Activated CD8-positive, alpha-beta memory T cell treated with anti-CD3 and anti-CD28 coated beads for 24 hours (primary cell): ENCODE results near the gene STAM.
"Not testable (repeated sequence)": the region's sequence is repeated elsewhere in the genome, so short reads cannot be mapped to it uniquely, and the experiment has no call there.

ENCODE experiments used
- DNase-seq: peaks from one replicate; pipeline ENCODE4 v3.0.0-alpha.2; 2020

Gene STAM

DNA sequence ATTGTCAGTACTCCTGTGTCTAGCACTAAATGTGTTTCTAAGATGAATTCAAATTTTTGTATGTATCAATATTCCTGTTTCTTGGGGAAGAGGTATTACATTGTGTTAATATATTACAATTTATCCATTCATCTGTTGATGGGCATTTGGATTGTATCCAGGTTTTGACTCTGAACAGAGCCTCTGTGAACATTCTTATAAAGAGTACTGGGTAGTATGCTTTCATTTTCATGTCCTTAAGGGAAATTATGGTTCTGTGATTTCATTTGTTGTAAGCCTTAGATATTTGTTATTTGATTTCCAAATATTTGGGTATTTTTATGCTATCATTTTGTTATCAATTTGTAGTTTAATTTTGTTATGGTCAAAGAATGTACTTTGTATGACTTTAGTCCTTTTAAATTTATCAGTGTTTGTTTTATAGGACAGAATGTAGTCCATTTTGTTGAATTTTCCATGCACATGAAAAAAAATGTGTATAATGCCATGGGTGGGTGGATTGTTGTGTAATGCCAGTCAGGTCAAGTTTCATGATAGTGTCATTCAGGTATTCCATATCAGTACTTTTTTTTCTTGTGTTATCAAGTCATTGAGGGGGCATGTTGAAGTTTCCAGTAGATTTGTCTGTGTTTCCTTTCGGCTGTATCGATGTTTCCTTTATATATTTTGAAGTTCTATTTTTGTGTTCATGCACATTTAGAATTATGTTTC is 38.4 kb downstream of the STAM start:
- no peak for DNase-seq

DNA sequence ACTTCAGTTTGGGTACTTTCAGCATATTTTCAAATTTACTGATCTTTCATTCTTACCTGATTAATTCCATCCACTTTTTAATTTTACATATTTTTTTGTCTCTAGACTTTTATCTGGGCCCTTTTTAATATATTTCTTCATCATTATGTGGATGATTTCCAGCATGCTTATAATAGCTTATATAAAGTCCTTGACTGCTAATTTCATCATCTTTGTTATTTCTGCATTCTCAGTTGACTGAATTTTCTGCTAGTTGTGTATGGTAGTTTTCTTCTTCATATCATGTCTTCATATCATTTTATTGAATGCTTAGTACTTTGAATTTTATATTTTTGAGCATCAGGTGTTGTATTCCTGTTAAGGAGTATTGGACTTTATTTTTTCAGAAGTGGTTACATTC is 39.6 kb downstream of the STAM start:
- DNase-seq, result no peak

DNA sequence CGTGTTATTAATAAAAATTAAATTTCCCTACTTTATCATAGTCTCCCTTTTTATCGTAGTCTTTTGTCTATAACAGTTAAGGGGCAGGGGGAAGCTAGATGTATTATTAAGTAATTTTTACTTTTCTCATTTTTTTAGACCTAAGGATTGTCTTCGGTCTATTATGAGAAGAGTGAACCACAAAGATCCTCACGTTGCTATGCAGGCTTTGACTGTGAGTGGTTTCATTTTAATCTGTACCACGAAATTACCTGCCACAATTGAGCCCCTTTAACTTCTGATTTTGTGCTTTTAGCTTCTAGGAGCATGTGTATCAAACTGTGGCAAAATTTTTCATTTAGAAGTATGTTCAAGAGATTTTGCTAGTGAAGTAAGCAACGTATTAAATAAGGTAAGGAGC is 40.6 kb downstream of the STAM start:
- DNase-seq, result no peak

DNA sequence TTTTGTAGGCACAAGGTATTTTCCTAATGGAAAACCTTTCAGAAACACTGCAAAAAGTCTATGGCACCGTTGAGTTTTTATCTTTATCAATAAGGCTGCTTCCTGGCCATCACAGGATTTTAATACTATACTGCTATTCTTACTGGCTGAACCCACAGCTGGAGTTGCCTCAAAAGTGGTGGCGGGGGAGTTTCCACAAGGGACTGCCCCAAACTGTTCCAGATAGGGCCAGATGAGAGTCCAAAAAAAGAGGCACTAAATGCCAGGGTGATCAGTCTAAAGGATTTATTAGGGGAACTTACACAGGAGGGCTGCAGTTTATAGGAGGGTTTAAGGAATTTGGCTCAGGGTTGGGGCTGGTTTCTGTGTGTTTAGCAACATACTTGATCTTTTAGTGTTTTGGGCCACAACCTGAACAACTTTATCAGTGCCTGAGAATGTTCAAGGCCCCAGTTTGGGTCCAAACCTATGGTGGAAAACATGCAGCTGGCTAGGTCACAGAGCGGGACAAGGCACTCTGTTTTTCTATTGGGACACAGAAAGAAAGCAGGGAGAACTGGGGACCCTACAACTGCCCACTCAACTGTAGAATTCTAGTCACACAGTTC is 41.4 kb downstream of the STAM start:
- no peak for DNase-seq

DNA sequence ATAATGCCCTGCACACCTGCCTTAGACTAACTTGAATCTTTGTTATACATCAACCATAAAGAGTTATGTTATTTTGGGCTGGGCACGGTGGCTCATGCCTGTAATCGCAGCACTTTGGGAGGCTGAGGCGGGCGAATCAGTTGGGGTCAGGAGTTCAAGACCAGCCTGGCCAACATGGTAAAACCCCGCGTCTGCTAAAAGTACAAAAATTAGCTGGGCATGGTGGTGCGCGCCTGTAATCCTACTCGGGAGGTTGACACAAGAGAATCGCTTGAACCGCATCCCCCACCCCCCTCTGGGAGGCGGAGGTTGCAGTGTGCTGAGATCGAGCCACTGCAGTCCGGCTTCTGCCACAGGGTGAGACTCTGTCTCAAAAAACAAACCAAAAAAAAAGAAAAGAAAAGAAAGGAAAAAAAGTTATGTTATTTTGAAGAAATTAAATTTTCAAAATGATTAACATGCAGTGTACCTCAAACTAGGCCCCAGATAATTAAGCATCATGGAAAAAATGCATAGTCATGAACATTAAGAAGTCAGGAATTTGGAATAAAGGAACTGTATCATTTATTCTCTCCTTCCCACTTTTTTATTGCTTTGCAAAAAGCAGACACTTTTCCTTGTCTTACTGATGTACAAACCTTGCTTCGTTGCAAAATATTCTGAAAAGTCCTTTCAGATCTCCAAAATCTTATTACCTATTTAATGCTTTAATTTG is 43.3 kb downstream of the STAM start:
- DNase-seq, result no peak

DNA sequence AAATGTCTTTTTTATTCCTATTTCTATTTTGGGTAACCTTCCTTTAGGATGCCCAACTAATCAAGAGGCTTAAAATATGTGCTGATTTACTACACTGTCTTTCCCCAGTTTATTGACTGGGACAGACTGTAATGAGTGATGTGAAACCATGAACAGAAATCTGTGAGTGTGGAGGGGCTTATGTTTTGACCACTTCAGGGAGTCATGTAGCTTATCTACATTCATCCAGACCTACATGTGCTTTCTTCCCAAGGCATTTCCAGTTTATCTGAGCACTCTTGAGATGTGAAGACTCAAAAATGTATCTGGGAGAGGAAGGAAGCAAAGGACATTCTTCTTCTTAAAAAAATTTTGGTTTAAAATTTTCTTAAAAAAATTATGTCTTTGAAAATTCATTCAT is 45.2 kb downstream of the STAM start:
- DNase-seq, result no peak

DNA sequence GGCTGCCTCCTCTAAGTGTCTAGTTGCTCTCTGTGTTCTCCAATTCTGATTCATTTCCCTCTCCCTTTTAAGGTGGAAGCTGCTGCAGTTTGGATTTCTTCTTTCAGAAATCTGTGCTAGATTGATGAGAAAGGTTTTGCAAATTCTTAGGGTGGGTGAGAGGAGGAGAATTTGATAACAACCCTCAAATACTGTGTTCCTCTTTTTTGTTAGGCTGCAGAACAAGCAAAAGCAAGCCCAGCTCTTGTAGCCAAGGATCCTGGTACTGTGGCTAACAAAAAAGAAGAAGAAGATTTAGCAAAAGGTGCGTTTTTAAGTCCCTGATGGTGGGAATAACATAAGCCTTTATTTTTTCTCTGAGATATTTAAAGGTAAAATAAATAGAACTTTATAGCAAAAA is 49.1 kb downstream of the STAM start:
- DNase-seq, result no peak

DNA sequence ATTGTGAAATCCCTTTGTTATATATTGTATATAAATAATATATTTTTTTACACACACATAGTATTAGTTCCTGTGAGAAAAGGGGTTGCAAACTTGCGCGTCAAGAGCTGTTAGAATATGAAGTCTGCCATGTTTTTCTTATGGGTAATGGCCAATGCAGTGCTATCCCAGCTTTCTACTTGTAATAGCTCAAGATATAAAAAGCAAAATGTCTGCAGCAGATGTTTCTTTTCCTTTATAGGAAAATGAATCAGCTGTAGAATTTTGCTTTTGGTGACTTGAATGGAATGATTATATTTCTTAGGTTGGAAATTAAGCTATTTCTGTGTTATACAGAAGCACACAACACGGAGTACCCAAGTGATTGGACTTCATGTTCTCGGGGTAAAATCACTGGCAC is 54.7 kb downstream of the STAM start:
- no peak for DNase-seq

DNA sequence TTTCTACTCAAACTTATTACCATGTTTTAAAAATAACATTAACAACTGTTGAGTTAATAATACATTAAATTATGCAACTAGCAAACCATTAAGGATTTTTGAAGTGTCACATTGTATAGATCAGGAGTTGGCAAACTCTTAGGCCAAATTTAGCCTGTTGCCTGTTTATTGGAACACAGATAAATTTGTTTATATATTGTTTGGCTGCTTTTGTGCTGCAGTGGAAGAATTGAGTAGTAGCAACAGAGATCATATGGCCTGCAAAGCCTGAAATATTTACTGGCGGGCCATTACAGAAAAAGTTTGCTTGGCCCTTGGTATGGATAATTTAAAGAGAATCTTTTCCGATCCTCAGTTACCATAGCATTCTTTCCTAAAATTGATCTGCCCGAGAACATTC is 57.4 kb downstream of the STAM start:
- no peak for DNase-seq

DNA sequence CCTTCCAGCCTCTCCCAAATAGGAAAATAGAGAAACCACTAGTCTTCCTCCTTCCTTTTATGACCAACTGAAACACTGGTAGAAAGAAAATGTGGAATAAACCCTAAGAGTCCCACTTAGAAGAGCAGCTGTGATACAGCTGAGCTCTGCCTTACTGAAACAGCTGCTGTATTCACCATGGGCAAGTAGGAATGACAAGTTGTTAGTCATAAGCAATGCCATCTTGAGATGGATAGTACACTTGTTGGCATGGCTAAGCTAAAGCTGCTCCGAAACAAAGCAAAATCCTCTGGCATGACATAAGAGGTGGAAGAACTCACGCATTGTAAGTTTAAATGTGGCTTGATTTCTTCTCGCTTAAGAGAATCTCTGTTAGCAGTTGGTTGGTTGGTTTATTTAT is 59.8 kb downstream of the STAM start:
- DNase-seq, result no peak

DNA sequence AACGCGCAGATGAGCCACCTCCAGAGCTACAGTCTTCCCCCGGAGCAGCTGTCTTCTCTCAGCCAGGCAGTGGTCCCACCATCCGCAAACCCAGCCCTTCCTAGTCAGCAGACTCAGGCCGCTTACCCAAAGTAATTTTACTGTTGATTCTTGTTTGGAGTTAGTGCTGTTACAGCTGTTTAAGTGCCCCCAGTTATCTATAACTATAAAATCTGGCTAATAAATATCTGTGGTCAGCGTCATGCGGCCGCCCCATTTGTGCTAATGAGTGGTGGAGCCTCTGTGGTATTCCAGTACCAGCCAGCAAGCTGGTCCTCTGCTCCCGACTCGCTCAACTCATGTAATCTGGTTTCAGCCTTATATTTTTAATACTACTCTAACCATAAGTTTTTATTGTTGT is 64.9 kb downstream of the STAM start:
- DNase-seq, result no peak

DNA sequence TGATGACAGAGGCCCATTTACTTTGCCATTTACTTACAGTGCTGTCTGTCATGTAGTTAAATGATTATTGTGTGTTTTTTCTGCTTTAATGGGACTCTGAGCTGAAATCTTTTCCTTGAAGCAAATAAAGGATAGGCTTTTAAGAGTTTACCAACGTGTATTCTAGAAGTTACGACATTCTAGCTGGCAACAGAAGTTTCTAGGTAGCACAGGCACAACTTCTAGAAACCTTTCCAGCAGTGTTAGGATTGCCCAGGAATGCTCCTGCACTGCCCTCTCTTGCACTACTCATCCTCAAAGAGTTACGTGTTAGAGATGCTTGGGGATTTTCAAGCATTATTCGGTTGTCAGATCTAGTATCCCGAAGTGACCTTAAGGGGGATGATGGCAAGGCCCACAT is 65.5 kb downstream of the STAM start:
- DNase-seq, result no peak

DNA sequence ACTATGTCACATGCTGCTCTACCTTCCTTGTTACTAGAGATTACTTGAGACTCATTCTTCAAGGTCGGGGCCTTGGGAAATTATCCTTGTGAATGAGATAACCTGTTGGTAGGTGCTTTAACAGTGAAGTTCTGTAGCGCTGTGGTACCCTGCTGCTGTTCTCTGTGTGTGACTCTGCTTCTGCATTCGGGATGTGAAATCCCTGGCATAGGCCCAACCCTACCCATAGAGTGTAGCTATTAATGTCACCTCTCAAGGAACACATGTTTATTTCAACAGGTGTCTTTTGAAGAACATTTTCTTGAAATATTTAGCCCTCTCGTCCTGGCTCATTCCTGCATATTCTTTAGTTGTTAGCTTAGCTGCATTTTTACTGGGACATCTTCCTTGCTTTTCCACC is 66.2 kb downstream of the STAM start:
- DNase-seq, result no peak

DNA sequence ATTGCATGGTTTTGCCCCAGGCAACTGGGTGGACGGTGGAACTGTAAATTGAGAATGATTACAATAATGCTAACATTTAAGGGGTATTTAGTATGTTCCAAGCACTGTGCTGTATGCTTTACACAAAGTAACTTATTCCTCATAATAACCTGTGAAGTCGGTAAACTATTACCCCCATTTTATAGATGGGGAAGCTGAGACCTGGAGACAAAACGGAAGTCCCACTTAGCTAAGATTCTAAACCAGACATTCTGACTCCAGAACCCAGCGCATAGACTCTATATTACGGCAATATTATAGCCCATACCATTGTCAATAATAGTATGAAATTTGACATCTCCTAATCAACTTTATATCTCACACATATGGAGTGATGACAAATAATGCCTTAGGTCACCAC is 68.1 kb downstream of the STAM start:
- DNase-seq, result no peak

DNA sequence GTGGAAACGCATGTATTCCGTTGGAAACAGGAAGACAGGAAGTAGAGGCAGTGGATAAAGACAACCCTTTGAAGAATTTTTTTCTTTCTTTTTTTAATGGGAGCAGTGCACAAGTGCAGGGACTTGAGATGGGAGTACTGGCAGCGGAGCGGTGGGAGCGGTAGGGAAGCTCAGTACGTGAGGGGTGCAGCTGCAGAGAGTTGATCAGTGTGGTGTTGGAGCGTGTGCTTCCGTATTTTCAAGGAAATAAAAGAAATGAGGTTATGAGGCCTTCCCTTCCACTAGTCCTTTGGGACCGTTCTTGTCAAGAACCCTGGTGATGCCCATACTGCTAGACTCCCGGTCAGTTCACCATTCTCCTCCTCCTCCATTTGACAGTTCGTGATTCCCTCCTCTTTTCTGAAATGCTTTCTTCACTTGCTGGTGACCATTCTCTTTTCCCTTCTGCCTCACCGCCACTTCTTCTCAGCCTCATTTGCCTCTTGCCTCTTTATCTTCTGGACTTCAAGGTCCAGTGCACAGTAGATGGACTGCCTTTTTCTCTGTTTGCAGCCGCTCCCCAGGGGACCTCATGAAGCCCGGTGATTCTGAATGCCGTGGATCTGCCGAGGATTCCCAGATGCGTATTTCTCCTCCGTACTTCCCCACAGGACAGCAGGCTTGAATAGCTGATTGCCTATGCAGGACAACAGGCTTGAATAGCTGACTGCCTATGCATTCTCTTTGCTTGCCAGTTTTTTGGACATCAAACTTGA is 68.9 kb downstream of the STAM start:
- no peak for DNase-seq

DNA sequence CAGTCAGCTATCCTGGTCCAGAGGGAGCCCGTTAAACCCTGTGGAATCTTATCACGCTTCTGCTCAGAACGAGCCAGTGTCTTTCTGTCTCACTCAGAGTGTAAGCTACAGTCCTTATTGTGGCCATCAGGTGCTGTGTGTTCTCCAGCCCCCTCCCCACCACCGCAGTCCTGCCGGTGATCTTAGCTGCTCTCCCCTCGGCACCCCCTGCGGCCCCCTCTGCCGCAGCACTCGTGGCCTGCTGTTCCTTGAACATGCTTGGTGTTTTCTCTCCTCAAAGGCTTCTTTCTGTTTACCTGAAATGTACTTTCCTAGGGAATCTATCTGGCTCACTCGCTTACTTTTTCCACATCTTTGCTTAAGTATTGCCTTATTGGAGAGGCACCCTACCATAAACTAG is 69.8 kb downstream of the STAM start:
- no peak for DNase-seq

DNA sequence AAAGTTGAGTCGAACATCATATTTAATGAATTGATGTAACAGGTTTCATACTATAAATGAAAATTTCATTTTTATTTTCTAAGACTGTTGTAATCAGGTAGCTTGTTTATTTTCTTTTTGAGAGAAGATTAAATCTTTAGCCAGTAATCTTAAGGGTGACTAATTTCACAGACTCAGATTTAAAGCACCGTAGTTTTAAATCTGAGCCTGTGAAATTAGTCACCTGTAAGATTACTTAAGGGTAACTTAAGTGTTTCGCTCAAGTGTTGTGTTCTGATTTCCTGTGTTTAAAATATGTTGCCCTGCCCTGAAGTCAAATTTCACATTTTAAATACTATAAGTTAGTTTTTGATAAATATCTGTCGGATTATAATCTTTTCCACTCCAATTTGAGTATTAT is 72.2 kb downstream of the STAM start:
- DNase-seq, result no peak

DNA sequence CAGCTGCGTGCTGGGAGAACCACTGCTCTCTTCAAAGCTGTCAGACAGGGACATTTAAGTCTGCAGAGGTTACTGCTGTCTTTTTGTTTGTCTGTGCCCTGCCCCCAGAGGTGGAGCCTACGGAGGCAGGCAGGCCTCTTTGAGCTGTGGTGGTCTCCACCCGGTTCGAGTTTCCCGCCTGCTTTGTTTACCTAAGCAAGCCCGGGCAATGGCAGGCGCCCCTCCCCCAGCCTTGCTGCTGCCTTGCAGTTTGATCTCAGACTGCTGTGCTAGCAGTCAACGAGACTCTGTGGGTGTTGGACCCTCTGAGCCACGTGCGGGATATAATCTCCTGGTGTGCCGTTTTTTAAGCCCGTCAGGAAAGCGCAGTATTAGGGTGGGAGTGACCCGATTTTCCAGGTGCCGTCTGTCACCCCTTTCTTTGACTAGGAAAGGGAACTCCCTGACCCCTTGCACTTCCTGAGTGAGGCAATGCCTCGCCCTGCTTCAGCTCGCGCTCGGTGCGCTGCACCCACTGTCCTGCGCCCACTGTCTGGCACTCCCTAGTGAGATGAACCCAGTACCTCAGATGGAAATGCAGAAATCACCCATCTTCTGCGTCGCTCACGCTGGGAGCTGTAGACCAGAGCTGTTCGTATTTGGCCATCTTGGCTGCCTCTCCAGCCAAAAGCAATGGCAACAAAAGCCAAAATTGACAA is 78.5 kb downstream of the STAM start:
- not testable (repeated sequence) for DNase-seq

DNA sequence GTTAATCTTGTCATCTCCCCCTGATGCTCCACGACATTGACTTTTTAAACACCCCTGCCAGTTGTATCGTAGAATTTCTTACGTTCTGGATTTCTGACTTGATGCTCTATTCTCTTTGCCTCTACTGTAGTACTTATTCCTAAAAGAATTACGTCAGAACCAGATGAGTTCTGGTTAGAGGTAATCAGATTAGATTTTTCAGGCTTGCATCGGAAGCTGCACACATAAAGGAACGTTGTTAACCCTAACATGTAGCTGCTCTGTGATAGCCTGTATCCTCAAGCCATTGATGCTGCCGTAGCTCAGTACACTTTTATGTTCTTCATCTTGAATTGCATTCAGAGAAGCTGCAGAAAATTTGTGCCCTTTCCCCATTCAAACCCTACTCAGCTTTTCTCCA is 81.8 kb downstream of the STAM start:
- DNase-seq, result no peak

DNA sequence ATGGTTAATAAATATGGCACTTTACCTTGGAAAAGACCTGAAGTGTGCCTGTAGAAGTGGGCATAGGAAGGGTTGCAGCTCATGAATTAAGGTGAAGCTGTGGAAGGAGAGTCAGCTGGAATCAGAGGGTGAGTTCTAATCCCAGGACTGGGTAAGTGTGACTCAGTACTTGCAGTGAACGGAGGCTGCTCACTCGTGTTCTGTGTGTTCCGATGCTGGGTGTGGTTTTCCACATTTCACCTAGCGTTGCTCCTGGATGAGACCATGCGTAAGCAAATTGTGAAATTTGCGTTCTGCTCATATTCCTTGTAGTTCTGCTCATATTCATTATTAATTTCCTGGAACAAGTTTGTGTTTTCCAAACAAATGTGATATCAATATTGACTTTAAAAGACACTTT is 85.7 kb downstream of the STAM start:
- DNase-seq, result no peak

DNA sequence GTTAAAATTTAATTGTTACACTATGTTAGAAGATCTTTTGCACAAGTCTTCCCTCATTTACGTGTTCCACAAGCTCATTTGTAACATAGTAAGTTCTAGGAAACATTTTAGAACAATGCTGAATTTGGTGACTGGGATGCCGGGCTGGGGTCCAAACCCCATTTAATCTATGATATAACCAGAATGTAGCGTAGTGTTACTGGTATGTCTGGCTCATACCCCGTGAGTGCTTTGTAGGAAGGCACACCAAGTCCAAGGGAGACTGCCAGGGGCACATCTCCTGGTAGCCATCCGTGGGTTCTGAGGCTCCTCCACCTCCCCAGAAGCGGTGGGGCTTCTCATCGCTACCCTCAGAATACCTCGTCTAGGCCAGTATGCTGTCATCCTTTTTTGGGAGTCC is 86.7 kb downstream of the STAM start:
- DNase-seq, result no peak

DNA sequence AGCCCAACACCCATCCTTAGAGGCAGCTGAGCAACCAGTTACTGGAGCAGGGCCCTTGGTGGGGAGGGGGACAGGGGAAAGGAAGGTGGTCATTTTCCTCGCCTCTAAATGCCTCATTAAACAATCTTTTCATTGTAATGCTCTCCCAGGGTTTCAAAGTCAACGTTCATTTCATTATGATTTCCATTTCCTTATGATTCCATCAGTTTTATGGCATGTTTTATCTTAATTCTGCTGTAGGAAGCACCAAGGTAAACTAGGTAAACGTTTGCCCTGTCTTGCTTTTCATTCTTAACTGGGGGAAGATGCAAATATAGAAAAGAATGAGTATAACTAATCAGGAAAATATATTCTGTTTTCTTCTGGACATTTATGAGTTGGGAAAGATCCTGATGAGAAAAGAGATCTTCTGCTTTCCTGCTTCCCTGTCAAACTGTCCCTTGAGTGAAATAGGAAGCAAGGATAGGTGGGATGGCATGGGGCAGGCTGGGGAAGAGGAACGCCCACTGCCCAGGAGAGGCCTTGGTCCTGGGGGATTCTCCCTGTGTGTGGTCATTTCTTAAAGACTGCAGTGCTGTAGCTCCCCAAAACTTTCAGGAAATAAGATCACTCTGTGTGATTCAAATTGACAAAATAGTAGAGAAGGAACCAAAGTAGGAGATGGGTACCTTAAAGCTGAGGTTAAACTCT is 87.5 kb downstream of the STAM start:
- no peak for DNase-seq

DNA sequence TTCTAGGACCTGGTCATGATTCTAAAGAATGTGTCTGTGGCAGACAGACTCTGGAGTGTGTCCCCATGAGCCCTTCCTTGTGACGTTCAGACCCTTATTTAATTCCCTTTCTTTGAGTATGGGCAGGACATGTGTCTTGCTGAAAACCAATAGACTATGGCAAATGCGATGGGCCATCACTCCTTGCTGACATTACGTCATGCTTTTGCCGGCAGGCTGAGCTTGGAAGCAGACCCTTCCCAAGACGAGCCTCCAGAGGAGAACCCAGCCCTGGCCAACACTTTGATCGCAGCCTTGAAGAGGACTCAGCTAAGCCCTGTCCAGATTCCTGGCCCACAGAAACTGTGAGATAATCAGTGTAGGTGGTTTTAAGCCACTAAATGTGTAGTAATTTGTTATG is 89.7 kb downstream of the STAM start:
- DNase-seq, result no peak
